MCF 10A (cell line): ENCODE data around the gene FGA. TPM values are rescaled to one million over a fixed set of nuclear protein-coding genes. Genes with fewer than 3 reads are reported as not detected.

Experiments used
- BruUV-seq: library from RNA; stranded (reverse); fragments of 400-500 nt; replicated peaks from 2 replicates; lab custom pipeline; 2021; lab: Mats Ljungman, UMichigan
- CTCF ChIA-PET: fragments of 300-600 bp; sonication (Branson Sonifier 250); formaldehyde crosslinking; extraction: SDS; loops from one replicate; lab custom pipeline; 2021; ENCODE audit warnings: antibody characterized with exemption, inconsistent platforms; lab: Yijun Ruan, JAX
- POLR2A ChIA-PET: fragments of 300-600, 350-650 bp; sonication (Branson Sonifier 250); formaldehyde crosslinking; extraction: SDS; loops from one replicate; lab custom pipeline; 2020; ENCODE audit warnings: antibody characterized with exemption, inconsistent platforms; lab: Yijun Ruan, JAX
- DNase-seq: peaks from one replicate; pipeline ENCODE4 v3.0.0-alpha.2; 2018; ENCODE audit not compliant: unreplicated experiment
- H3K27ac Mint-ChIP-seq: one replicate; pipeline ENCODE4 v1.8.0; 2022; ENCODE audit warnings: mild to moderate bottlenecking, low read depth, mixed read lengths; ENCODE audit not compliant: unreplicated experiment
- H3K27me3 Mint-ChIP-seq: one replicate; pipeline ENCODE4 v1.8.0; 2022; ENCODE audit warnings: mixed read lengths; ENCODE audit not compliant: insufficient read depth, unreplicated experiment
- H3K36me3 Mint-ChIP-seq: one replicate; pipeline ENCODE4 v1.8.0; 2022; ENCODE audit warnings: mild to moderate bottlenecking, moderate library complexity, mixed read lengths; ENCODE audit not compliant: insufficient read depth, unreplicated experiment
- H3K4me1 Mint-ChIP-seq: one replicate; pipeline ENCODE4 v1.8.0; 2022; ENCODE audit warnings: mixed read lengths; ENCODE audit not compliant: insufficient read depth, unreplicated experiment
- H3K4me3 Mint-ChIP-seq: one replicate; pipeline ENCODE4 v1.8.0; 2022; ENCODE audit warnings: mild to moderate bottlenecking, moderate library complexity, mixed read lengths; ENCODE audit not compliant: unreplicated experiment
- H3K9me3 Mint-ChIP-seq: one replicate; pipeline ENCODE4 v1.8.0; 2022; ENCODE audit warnings: mixed read lengths; ENCODE audit not compliant: unreplicated experiment
- intact Hi-C: fragments of 100-400 bp; cut with micrococcal nuclease; formaldehyde crosslinking; loops from 2 replicates; pipeline ENCODE4 v1.14.1; 2022
- total RNA-seq: library from RNA; stranded (reverse); gene quantifications from 2 replicates; pipeline ENCODE4 v1.2.3, GENCODE V29; 2022
- TF ChIP-seq, protein P1 (sequence below): fragments of 200-600 bp; IDR thresholded peaks from one replicate; pipeline ENCODE4 v1.8.0; 2022; ENCODE audit warnings: antibody characterized with exemption, mild to moderate bottlenecking; ENCODE audit not compliant: unreplicated experiment

The FGA gene
- total RNA-seq, 1 experiment from 2014 or later: not detected

DNA sequence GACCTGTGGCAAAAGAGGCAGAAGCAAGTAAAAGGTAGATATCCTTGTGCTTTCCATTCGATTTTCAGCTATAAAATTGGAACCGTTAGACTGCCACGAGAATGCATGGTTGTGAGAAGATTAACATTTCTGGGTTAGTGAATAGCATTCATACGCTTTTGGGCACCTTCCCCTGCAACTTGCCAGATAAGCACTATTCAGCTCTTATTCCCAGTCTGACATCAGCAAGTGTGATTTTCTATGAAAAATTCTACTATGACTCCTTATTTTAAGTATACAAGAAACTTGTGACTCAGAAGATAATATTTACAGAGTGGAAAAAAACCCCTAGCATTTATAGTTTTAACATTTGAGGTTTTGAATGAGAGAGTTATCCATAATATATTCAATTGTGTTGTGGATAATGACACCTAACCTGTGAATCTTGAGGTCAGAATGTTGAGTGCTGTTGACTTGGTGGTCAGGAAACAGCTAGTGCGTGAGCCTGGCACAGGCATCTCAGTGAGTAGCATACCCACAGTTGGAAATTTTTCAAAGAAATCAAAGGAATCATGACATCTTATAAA lies 23.8 kb downstream of the FGA start:
- intact Hi-C loops: loop anchor here (5.0 kb wide), 1 partner anchor 36 kb away; no protein-coding TSS in a partner anchor
- TF ChIP-seq, protein P1, sequence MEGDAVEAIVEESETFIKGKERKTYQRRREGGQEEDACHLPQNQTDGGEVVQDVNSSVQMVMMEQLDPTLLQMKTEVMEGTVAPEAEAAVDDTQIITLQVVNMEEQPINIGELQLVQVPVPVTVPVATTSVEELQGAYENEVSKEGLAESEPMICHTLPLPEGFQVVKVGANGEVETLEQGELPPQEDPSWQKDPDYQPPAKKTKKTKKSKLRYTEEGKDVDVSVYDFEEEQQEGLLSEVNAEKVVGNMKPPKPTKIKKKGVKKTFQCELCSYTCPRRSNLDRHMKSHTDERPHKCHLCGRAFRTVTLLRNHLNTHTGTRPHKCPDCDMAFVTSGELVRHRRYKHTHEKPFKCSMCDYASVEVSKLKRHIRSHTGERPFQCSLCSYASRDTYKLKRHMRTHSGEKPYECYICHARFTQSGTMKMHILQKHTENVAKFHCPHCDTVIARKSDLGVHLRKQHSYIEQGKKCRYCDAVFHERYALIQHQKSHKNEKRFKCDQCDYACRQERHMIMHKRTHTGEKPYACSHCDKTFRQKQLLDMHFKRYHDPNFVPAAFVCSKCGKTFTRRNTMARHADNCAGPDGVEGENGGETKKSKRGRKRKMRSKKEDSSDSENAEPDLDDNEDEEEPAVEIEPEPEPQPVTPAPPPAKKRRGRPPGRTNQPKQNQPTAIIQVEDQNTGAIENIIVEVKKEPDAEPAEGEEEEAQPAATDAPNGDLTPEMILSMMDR: no peak
- Mint-ChIP-seq H3K27ac (no peak overlapping the region), H3K36me3 (no peaks in the 10 kb centered on the region), H3K9me3 (no peaks in the 10 kb centered on the region), H3K27me3 (no peaks in the 10 kb centered on the region), H3K4me3 (no peak overlapping the region), H3K4me1 (peaks cover 6% of the 10 kb centered on the region)
- BruUV-seq: no TSS peak
- peak; percentile 15 for DNase-seq
- ChIA-PET CTCF (interaction anchor here (2.2 to 6.7 kb wide), 3 partner anchors 14 to 58 kb away, joined by 10 to 59 read pairs (median 45); no protein-coding TSS in a partner anchor), POLR2A (interaction anchor here (0.6 kb wide), 2 partner anchors 59 to 1661 kb away, joined by 3 read pairs; no protein-coding TSS in a partner anchor)

DNA sequence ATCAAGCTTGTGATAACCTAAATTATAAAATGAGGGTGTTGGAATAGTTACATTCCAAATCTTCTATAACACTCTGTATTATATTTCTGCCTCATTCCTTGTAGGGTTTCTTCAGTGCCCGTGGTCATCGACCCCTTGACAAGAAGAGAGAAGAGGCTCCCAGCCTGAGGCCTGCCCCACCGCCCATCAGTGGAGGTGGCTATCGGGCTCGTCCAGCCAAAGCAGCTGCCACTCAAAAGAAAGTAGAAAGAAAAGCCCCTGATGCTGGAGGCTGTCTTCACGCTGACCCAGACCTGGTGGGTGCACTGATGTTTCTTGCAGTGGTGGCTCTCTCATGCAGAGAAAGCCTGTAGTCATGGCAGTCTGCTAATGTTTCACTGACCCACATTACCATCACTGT lies 24.8 kb downstream of the FGA start:
- Mint-ChIP-seq H3K27ac (no peak overlapping the region), H3K27me3 (no peaks in the 10 kb centered on the region), H3K4me1 (peaks cover 12% of the 10 kb centered on the region), H3K9me3 (no peaks in the 10 kb centered on the region), H3K36me3 (no peaks in the 10 kb centered on the region), H3K4me3 (no peak overlapping the region)
- no TSS peak for BruUV-seq
- DNase-seq: no peak
- TF ChIP-seq, protein P1: no peak
- intact Hi-C loops: loop anchor here (5.0 kb wide), 1 partner anchor 37 kb away; no protein-coding TSS in a partner anchor
- ChIA-PET POLR2A (interaction anchor here (1.1 kb wide), 1 partner anchor 53 kb away, joined by 4 read pairs; no protein-coding TSS in a partner anchor), CTCF (interaction anchor here (0.7 to 6.7 kb wide), 5 partner anchors 8 to 59 kb away, joined by 3 to 59 read pairs (median 10); no protein-coding TSS in a partner anchor)

DNA sequence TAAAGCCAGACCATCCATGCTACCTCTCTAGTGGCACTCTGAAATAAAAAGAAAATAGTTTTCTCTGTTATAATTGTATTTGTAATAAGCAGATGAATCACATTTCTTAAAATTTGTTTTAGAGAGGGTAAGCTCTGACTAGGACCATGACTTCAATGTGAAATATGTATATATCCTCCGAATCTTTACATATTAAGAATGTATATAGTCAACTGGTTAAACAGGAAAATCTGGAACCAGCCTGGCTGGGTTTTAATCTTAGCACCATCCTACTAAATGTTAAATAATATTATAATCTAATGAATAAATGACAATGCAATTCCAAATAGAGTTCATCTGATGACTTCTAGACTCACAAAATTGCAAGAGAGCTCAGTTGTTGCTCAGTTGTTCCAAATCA lies 26.2 kb downstream of the FGA start:
- Mint-ChIP-seq H3K36me3 (no peaks in the 10 kb centered on the region), H3K9me3 (no peaks in the 10 kb centered on the region), H3K27me3 (no peaks in the 10 kb centered on the region), H3K4me1 (peaks cover 23% of the 10 kb centered on the region), H3K4me3 (no peak overlapping the region), H3K27ac (no peak overlapping the region)
- CTCF ChIA-PET: interaction anchor here (6.4 to 6.7 kb wide), 2 partner anchors 55 to 60 kb away, joined by 45 to 59 read pairs; no protein-coding TSS in a partner anchor
- DNase-seq: no peak
- no TSS peak for BruUV-seq
- POLR2A ChIA-PET: interaction anchor here (1.1 kb wide), 1 partner anchor 54 kb away, joined by 4 read pairs; no protein-coding TSS in a partner anchor
- intact Hi-C loops: no loop called here
- TF ChIP-seq, protein P1: no peak

DNA sequence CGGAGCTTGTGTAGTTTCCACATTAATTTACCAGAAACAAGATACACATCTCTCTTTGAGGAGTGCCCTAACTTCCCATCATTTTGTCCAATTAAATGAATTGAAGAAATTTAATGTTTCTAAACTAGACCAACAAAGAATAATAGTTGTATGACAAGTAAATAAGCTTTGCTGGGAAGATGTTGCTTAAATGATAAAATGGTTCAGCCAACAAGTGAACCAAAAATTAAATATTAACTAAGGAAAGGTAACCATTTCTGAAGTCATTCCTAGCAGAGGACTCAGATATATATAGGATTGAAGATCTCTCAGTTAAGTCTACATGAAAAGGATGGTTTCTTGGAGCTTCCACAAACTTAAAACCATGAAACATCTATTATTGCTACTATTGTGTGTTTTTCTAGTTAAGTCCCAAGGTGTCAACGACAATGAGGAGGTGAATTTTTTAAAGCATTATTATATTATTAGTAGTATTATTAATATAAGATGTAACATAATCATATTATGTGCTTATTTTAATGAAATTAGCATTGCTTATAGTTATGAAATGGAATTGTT lies 27.8 kb downstream of the FGA start, which contains the start of gene FGB:
Gene FGB (plus strand): TSS at position 315 of the 558 bp plus-strand sequence. CDS start 8 bp downstream, at position 323.
- POLR2A ChIA-PET: no interaction called here
- Mint-ChIP-seq H3K4me1 (peaks cover 18% of the 10 kb centered on the region), H3K36me3 (no peaks in the 10 kb centered on the region), H3K27ac (no peak within 1 kb of the TSS), H3K27me3 (no peaks in the 10 kb centered on the region), H3K9me3 (no peaks in the 10 kb centered on the region), H3K4me3 (no peak within 1 kb of the TSS)
- no TSS peak for BruUV-seq
- intact Hi-C loops: no loop called here
- DNase-seq: no peak
- CTCF ChIA-PET: interaction anchor here (1.9 to 2.6 kb wide), 3 partner anchors 12 to 60 kb away, joined by 8 to 41 read pairs (median 22); partner anchors contain the start of gene PLRG1
- TF ChIP-seq, protein P1: no peak
